Measurements from ENCODE around the gene NKX1-1.

The NKX1-1 gene

GRCh38 chr4:1406394-1406980 lies at the start of gene NKX1-1:
TSS of gene NKX1-1 (minus strand) at chr4:1406442. CDS start at chr4:1406442, 0 bp downstream.
- no peak for DNase-seq (ENCODE audit: low read depth)
- TF ChIP-seq MYC (IDR thresholded peaks at IDR 0.05; ENCODE audit: low read depth, low read length) (no peak), MAX (IDR thresholded peaks at IDR 0.05; ENCODE audit: low read depth, low read length) (no peak), POLR2A (IDR thresholded peaks at IDR 0.05; ENCODE audit: extremely low read depth, insufficient read length) (no peak), CTCF (IDR thresholded peaks at IDR 0.05; ENCODE audit: low read depth, low read length) (no peak)
- H3K4me3 ChIP-seq (ENCODE audit: low read depth, low read length): no peak within 1 kb of the TSS

- H3K4me3 ChIP-seq (ENCODE audit: low read depth, low read length): no peak overlapping the region
- no peak for TF ChIP-seq CTCF (IDR thresholded peaks at IDR 0.05; ENCODE audit: low read depth, low read length)
- no peak for TF ChIP-seq MAX (IDR thresholded peaks at IDR 0.05; ENCODE audit: low read depth, low read length)
- no peak for DNase-seq (ENCODE audit: low read depth)
Measured at GRCh38 chr4:1453731-1454130, 47.5 kb upstream of the NKX1-1 start.

- TF ChIP-seq POLR2A (IDR thresholded peaks at IDR 0.05; ENCODE audit: extremely low read depth, insufficient read length): no peak
- TF ChIP-seq MYC (IDR thresholded peaks at IDR 0.05; ENCODE audit: low read depth, low read length): no peak
- TF ChIP-seq MAX (IDR thresholded peaks at IDR 0.05; ENCODE audit: low read depth, low read length): no peak
- no peak for TF ChIP-seq CTCF (IDR thresholded peaks at IDR 0.05; ENCODE audit: low read depth, low read length)
- DNase-seq (ENCODE audit: low read depth): no peak
- no peak overlapping the region for H3K4me3 ChIP-seq (ENCODE audit: low read depth, low read length)
Measured at GRCh38 chr4:1452431-1453051, 46.3 kb upstream of the NKX1-1 start.

- no peak overlapping the region for H3K4me3 ChIP-seq (ENCODE audit: low read depth, low read length)
- no peak for TF ChIP-seq MYC (IDR thresholded peaks at IDR 0.05; ENCODE audit: low read depth, low read length)
- TF ChIP-seq MAX (IDR thresholded peaks at IDR 0.05; ENCODE audit: low read depth, low read length): no peak
- TF ChIP-seq CTCF (IDR thresholded peaks at IDR 0.05; ENCODE audit: low read depth, low read length): no peak
- no peak for TF ChIP-seq POLR2A (IDR thresholded peaks at IDR 0.05; ENCODE audit: extremely low read depth, insufficient read length)
Measured at GRCh38 chr4:1451752-1452122, 45.5 kb upstream of the NKX1-1 start.

GRCh38 chr4:1451106-1451751 lies 45.0 kb upstream of the NKX1-1 start:
- DNase-seq (ENCODE audit: low read depth): peak; percentile 1
- TF ChIP-seq CTCF (IDR thresholded peaks at IDR 0.05; ENCODE audit: low read depth, low read length) (no peak), MYC (IDR thresholded peaks at IDR 0.05; ENCODE audit: low read depth, low read length) (no peak), POLR2A (IDR thresholded peaks at IDR 0.05; ENCODE audit: extremely low read depth, insufficient read length) (no peak), MAX (IDR thresholded peaks at IDR 0.05; ENCODE audit: low read depth, low read length) (no peak)
- no peak overlapping the region for H3K4me3 ChIP-seq (ENCODE audit: low read depth, low read length)

More at GRCh38 chr4:1451752-1452122, 45.5 kb upstream of the NKX1-1 start:
- no peak for DNase-seq (ENCODE audit: low read depth)
